ENCODE results near the gene UBLCP1.
A peak's percentile ranks its signal among the peaks of the same experiment; 100 is the strongest.
"Not testable (repeated sequence)": the region's sequence is repeated elsewhere in the genome, so short reads cannot be mapped to it uniquely, and the experiment has no call there.

UBLCP1 gene

GRCh38 chr5:159262859-159263568 is at the start of gene UBLCP1:
UBLCP1 (plus strand) TSS chr5:159263290; CDS start chr5:159268916, 5,626 bp downstream.
- DNase-seq (ENCODE audit: low spot score) = peak; percentile 87

DNA sequence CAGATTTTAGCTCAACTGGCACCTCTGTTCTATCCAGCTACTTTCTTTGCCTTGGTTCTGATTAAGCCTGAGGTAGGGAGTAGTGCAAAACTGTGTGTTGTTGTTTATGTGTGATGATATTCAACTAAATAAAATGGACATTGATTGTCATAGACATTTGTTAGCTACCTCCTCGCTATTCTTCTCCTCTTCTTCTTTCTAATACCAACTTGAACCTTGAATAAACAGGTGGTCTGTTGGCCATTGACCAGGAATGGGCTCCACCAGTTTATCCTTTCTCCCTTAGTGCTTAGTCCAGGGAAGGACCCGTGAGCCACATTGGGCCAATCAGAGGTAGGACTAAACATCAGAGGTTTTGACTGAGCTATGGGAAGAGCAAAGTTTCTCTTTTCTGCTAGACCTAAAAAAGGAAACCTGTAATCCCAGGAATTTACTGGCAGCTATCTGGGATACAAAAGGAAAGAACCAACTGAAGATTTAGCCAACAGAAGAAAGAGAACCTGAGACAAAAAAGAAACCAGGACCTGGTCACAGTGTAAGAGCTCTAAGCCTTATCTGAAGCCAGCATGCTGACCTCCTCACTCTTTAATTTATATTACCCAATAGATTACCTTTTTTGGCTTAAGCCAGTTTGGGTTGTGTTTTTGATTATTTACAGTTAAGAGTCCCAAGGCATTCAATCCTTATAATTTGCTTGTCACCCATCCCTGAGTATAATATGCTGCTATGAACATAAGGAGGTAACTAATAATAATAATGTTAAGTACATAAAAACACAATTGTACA is 48.4 kb upstream of the UBLCP1 start:
- DNase-seq (ENCODE audit: low spot score) = peak; percentile 28

- DNase-seq (ENCODE audit: low spot score) = no peak
These were observed 47.2 kb upstream of the UBLCP1 start for GRCh38 chr5:159215886-159216285.

DNA sequence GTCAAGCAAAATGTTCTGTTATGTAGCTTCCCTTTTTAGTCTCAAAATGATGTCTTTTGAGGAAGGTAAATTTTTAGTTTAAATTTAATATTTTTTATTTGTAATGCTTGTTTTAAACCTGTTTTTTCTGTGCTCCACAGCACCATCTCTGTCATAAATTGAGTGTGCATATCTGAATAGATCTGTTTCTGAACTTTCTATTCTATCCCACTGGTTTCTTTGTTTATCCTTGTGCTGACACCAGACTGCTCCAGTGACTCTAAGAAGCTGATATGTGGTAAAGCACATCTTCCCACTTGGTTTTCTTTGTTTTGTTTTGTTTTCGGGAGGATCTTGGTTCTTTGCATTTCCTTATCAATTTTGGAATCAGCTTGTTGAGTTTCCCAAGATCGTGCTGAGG is 46.6 kb upstream of the UBLCP1 start:
- no peak for DNase-seq (ENCODE audit: low spot score)

DNA sequence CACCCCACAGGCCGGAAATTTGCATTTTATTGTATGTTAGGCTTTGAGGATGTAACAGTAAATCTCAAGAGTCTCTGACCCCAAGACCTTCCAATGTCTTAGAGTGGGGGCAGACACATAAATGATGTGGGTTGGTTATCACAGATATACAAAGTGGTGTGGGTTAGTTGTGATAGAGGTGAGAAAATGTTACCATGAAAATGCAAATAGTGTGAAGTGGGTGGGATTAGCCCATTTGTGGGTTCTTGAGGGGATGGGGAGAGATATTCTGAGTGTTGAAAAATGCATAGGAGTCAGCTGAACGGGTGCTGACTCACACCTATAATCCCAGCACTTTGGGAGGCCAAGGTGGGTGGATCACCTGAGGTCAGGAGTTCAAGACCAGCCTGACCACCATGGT is 45.9 kb upstream of the UBLCP1 start:
- no peak for DNase-seq (ENCODE audit: low spot score)

DNA sequence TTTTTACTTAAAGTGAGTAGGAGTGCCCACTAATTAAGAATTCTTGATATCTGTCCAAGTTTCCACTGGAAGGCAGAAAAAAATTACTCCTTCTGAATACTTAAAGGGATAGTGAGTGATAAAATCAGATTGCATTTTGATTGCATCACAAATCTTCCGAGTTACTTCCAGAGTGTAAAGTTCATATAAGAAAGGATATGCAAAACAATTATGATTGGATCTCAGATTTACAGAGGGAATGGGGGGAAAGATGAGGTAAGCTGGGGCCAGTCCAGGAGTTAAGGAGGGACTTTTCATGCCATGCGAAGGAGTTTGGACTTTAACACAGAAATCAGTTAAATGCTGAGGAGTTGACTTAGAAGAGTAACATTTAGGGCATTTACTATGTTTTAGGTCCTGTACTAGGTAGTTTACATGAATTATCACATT is 44.5 kb upstream of the UBLCP1 start:
- DNase-seq (ENCODE audit: low spot score) = no peak

DNA sequence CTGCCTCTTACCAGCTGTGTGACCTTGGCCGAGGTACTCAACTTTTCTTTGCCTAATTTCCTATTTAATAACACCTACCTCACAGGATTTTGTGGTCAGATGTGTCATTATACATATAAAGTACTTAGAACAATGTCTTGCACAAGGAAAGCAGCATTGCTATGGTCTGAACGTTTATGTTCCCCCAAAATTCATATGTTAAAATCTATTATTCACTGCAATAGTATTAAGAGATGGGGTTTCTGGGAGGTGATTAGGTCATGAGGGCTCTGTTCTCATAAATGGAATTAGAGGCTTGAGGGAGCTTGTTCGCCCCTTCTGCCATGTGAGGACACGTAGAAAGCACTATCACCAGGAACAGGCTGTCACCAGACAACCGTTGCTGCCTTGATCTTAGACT is 42.9 kb upstream of the UBLCP1 start:
- DNase-seq (ENCODE audit: low spot score) = no peak

- DNase-seq (ENCODE audit: low spot score) = no peak
These were observed 39.6 kb upstream of the UBLCP1 start for GRCh38 chr5:159223469-159223868.

- no peak for DNase-seq (ENCODE audit: low spot score)
These were observed 38.6 kb upstream of the UBLCP1 start for GRCh38 chr5:159224471-159224870.

DNA sequence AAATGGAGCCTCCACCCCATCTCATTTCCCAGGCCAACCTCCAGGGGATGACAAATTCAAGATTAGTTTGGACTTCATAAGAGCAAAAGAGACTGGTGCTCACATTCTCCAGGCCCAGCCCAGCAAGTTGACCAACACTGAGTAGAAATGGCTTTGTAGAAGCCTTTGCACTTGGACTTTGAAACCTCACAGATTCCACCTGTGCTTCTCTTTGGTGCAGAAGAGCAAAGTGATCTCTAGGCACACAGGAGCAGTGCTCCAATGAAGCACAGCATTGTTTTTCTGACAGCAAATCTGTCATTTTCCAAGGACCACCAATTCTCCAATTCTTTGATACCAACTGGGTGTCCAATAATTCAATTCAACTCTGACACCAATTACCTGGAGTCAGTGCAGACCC is 36.6 kb upstream of the UBLCP1 start:
- no peak for DNase-seq (ENCODE audit: low spot score)

- DNase-seq (ENCODE audit: low spot score) = no peak
These were observed 35.6 kb upstream of the UBLCP1 start for GRCh38 chr5:159227452-159227851.

- not testable (repeated sequence) for DNase-seq (ENCODE audit: low spot score)
These were observed 35.0 kb upstream of the UBLCP1 start for GRCh38 chr5:159228097-159228496.

DNA sequence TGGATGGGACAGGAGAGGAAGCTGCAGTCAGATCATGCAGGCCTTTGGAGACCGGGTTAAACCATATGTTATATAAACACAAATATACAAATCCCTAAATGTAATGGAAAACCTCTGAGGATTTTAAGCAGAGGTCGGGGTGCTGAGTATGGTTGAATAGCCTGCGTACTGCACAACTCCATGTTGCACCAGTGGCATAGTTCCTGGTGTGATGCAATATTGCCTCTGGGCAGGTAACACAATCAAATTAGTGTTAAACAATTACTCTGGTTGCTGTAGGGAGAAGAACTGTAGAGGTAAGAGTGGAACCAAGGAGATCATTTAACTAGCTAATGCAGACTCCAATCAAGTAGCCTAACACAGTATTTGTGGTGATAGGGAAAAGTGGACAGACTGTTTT is 32.4 kb upstream of the UBLCP1 start:
- DNase-seq (ENCODE audit: low spot score) = no peak

GRCh38 chr5:159231167-159231566 is 31.9 kb upstream of the UBLCP1 start:
- DNase-seq (ENCODE audit: low spot score) = no peak

DNA sequence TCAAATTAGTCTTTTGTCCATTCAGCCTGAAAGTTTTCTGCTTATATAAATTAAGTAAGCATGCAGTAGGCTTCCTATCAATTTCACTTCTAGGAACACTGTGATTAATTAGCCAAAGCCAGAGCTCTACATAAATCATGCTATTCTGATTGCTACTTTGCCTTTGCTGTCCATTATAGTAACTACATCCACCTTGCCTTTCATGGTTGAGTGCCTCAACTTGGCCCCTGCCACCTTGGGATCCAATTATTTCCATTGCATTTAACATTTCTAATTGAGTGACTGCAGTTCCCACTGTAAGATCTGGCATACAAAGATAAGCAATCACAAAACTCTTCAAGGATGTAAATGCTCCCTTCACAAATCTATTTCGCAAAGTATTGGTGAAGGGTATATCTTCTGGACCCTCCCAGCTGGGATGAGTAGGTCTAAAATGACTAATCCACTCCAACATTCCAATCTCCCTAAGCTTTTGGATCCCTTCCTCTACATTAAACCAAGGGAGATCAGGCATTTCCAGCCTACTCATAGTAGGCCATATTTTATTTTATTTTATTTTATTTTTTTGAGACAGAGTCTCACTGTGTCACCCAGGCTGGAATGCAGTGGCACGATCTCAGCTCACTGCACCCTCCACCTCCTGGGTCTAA is 27.1 kb upstream of the UBLCP1 start:
- not testable (repeated sequence) for DNase-seq (ENCODE audit: low spot score)

DNA sequence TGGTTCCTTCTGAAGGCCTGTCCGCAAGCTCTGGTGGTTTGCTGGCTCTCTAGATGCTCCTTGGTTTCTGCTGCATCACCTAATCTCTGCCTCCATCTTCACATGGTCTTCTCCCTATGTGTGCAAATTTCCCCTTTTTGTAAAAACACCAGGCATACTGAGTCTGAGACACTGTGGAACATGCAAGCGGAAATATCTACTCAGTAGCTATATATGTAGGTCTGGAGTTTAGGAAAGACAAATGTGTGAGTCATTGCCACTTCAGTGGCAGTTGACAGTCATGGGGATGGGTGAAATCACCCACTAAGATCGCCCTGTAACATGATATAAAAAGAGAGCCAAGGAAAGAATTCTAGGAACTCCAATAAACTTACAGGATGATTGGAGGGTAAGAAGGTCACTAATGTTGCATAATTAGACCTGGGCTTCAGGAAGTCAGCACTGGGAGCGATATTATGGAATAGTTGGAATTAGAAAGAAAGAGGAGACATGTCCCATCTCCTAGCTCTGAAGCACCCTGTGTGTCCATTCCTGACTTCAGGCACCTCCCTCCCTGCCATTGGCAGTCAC is 22.7 kb upstream of the UBLCP1 start:
- peak; percentile 74 for DNase-seq (ENCODE audit: low spot score)

GRCh38 chr5:159241946-159242552 is 21.0 kb upstream of the UBLCP1 start:
- no peak for DNase-seq (ENCODE audit: low spot score)

DNA sequence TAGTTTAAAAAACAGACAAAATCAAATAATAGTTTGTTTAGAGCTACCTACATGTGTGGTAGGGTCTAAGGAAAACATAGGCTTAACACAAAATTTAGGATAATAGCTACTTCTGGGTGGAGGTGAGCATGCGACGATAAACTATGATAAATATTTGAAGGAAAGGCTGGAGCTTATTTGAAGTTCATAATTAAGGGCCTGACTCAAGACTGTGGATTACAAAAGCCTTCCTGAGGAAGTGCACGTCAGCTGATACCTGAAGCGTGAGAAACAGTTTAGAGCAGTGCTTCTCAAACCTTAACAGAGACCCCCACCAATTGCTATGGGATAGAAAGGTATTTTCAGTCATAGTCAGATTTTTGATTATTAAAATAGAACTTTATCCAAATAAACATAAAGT is 20.4 kb upstream of the UBLCP1 start:
- peak; percentile 16 for DNase-seq (ENCODE audit: low spot score)

DNA sequence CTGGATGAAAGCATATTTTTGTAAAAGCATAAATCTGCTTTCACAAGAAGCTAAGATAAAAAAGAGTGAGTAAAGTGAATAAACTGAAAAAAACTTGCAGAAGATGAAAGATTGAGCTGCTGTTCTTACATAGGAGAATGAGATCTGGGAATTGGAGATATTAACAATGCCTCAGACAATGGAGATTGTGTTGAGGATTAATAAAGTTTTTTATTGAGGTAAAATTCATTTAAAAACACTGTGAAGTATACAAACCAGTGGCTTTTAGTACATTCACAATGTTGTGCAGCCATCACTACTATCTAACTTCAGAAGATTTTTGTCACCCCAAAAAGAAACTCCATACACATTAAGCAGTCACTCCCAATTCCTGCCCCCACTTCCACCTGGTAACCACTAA is 19.7 kb upstream of the UBLCP1 start:
- no peak for DNase-seq (ENCODE audit: low spot score)

- DNase-seq (ENCODE audit: low spot score) = no peak
These were observed 18.9 kb upstream of the UBLCP1 start for GRCh38 chr5:159244163-159244562.

DNA sequence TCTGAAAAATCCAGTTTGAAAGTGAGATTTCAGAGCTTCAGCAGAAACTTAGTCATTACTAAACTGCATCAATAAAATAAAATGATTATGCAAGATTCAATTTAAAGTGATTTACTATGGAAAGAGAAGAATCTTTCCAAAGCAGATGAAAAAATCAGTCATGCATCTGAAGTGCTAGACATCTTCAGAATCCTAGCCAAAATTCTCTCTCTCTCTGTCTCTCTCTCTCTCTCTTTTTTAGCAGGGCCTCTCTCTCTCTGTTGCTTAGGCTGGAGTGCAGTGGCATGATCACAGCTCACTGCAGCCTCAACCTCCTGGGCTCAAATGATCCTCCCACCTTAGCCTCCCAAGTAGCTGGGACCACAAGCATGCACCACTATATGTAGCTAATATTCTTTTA is 18.2 kb upstream of the UBLCP1 start:
- no peak for DNase-seq (ENCODE audit: low spot score)

- DNase-seq (ENCODE audit: low spot score) = no peak
These were observed 13.9 kb upstream of the UBLCP1 start for GRCh38 chr5:159249158-159249557.
